Nephron progenitor cell (in vitro differentiated cells): ENCODE data around the gene DRD3.

ENCODE experiments used
- DNase-seq: peaks from one replicate; pipeline ENCODE4 v3.0.0; 2021
- H3K27ac Mint-ChIP-seq: 2 replicates; pipeline ENCODE4 v1.8.0; 2021; ENCODE audit warnings: mild to moderate bottlenecking, moderate library complexity, mixed read lengths
- H3K27me3 Mint-ChIP-seq: 2 replicates; pipeline ENCODE4 v1.8.0; 2021; ENCODE audit warnings: mild to moderate bottlenecking, low read depth, mixed read lengths; ENCODE audit not compliant: poor library complexity
- H3K36me3 Mint-ChIP-seq: 2 replicates; pipeline ENCODE4 v1.8.0; 2021; ENCODE audit warnings: low read depth, mixed read lengths
- H3K4me1 Mint-ChIP-seq: 2 replicates; pipeline ENCODE4 v1.8.0; 2021; ENCODE audit warnings: mixed read lengths
- H3K4me3 Mint-ChIP-seq: 2 replicates; pipeline ENCODE4 v1.8.0; 2021; ENCODE audit warnings: mild to moderate bottlenecking, moderate library complexity, mixed read lengths
- H3K9me3 Mint-ChIP-seq: 2 replicates; pipeline ENCODE4 v1.8.0; 2021; ENCODE audit warnings: mild to moderate bottlenecking, moderate library complexity, mixed read lengths
- TF ChIP-seq, protein P1 (sequence below): fragments of 200-600 bp; sonication (generic); IDR thresholded peaks from 2 replicates; pipeline ENCODE4 v1.5.0; 2021; ENCODE audit warnings: antibody characterized with exemption

Gene DRD3

DNA sequence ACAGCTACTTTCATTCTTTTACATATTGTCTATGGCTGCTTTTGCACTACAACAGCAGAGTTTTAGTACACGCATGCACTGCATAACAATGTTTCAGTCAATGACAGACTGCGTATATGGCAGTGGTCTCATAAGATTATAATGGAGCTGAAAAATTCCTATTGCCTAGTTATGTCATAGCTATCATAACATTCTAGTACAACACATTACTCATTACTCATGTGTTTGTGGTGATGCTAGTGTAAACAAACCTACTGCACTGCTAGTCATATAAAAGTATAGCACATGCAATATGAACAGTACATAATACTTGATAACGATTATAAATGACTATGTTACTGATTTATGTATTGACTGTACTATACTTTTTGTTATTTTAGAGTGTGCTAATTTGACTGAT is 74.4 kb downstream of the DRD3 start:
- Mint-ChIP-seq H3K27me3 (no peaks in the 10 kb centered on the region), H3K27ac (no peak overlapping the region)

DNA sequence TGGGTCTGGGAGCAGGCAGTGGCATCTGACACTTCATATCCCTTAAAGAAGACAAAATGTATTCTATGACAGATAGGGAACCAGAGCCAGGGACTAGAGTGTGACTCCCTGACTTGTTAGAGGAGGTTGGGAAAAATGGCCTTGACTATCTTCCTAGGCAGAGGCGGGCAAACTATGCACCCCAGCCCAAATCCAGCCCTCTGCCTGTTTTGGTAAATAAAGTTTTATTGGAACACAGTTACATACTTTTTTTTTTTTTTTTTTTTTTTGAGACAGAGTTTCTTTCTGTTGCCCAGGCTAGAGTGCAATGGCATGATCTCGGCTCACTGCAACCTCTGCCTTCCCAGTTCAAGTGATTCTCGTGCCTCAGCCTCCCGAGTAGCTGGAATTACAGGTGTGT is 75.0 kb downstream of the DRD3 start:
- H3K9me3 Mint-ChIP-seq = no peaks in the 10 kb centered on the region
- H3K27me3 Mint-ChIP-seq = no peaks in the 10 kb centered on the region
- no peak overlapping the region for H3K4me3 Mint-ChIP-seq
- no peak overlapping the region for H3K27ac Mint-ChIP-seq
- no peaks in the 10 kb centered on the region for H3K36me3 Mint-ChIP-seq
- DNase-seq = no peak
- H3K4me1 Mint-ChIP-seq = no peaks in the 10 kb centered on the region
- TF ChIP-seq, protein P1, sequence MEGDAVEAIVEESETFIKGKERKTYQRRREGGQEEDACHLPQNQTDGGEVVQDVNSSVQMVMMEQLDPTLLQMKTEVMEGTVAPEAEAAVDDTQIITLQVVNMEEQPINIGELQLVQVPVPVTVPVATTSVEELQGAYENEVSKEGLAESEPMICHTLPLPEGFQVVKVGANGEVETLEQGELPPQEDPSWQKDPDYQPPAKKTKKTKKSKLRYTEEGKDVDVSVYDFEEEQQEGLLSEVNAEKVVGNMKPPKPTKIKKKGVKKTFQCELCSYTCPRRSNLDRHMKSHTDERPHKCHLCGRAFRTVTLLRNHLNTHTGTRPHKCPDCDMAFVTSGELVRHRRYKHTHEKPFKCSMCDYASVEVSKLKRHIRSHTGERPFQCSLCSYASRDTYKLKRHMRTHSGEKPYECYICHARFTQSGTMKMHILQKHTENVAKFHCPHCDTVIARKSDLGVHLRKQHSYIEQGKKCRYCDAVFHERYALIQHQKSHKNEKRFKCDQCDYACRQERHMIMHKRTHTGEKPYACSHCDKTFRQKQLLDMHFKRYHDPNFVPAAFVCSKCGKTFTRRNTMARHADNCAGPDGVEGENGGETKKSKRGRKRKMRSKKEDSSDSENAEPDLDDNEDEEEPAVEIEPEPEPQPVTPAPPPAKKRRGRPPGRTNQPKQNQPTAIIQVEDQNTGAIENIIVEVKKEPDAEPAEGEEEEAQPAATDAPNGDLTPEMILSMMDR = no peak

More for the DNA sequence above, 74.4 kb downstream of the DRD3 start:
- TF ChIP-seq, protein P1 = no peak
- Mint-ChIP-seq H3K36me3 (no peaks in the 10 kb centered on the region), H3K9me3 (no peaks in the 10 kb centered on the region), H3K4me3 (no peak overlapping the region), H3K4me1 (no peaks in the 10 kb centered on the region)
- DNase-seq = no peak

DNA sequence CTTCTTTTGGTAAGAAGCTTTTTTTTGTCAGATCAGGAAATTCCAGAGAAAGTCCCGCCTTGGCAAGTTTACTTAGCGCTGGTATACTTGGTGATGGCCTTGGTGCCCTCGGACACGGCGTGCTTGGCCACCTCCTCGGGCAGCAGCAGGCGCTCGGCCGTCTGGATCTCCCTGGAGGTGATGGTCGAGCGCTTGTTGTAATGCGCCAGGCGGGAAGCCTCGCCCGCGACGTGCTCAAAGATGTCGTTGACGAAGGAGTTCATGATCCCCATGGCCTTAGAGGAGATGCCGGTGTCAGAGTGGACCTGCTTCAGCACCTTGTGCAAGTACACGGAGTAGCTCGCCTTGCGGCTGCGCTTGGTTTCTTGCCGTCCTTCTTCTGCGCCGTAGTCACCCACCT is 75.7 kb downstream of the DRD3 start:
- Mint-ChIP-seq H3K9me3 (no peaks in the 10 kb centered on the region), H3K27ac (no peak overlapping the region), H3K36me3 (no peaks in the 10 kb centered on the region), H3K4me1 (no peaks in the 10 kb centered on the region), H3K4me3 (no peak overlapping the region), H3K27me3 (no peaks in the 10 kb centered on the region)
- TF ChIP-seq, protein P1 = no peak
- DNase-seq = no peak

DNA sequence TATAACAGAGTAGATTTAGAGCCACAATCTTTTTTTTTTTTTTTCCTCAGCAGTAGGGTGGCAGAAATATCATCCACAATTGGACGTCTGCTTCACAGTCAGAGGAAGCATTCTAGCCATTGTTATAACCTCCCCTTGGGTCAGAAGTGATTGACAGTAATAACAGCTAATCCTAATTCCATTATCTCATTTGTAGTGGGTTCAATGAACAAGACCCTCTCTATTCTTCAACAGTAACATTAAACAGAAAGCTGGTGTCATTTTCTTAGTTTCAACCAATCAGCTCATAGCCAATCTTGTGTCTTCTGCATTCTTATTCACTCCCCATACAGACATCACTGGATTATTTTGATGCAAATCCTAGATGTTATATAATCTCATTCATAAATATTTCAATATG is 77.8 kb downstream of the DRD3 start:
- Mint-ChIP-seq H3K9me3 (no peaks in the 10 kb centered on the region), H3K4me1 (no peaks in the 10 kb centered on the region), H3K27ac (no peak overlapping the region), H3K27me3 (peaks cover 5% of the 10 kb centered on the region), H3K4me3 (no peak overlapping the region), H3K36me3 (no peaks in the 10 kb centered on the region)
- no peak for DNase-seq
- TF ChIP-seq, protein P1 = no peak

GRCh38 chr3:114095796-114096195 is 83.1 kb downstream of the DRD3 start:
- no peak for DNase-seq
- H3K9me3 Mint-ChIP-seq = no peaks in the 10 kb centered on the region
- no peaks in the 10 kb centered on the region for H3K36me3 Mint-ChIP-seq
- H3K27me3 Mint-ChIP-seq = peaks cover 11% of the 10 kb centered on the region
- no peaks in the 10 kb centered on the region for H3K4me1 Mint-ChIP-seq
- H3K27ac Mint-ChIP-seq = no peak overlapping the region
- H3K4me3 Mint-ChIP-seq = no peak overlapping the region
- TF ChIP-seq, protein P1 = no peak

DNA sequence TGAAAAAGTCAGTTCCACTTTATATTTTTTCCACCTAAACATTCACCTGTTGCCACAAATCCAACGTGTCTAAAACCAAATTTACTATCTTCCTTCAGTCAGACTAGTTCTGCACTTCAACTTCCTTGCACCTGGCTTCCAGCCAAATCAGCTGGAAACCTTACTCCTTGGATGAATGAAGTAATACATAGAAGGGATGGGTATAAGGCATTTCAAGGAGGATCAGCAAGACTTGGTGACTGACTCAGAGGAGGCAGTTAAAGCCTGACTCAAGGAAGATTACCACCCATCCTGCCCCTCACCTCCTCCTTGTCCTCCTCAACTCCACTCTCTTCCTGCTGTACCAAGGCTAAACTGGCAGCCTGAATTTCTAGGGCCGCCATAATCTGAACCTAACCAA is 85.3 kb downstream of the DRD3 start:
- no peaks in the 10 kb centered on the region for H3K4me1 Mint-ChIP-seq
- H3K36me3 Mint-ChIP-seq = no peaks in the 10 kb centered on the region
- no peak overlapping the region for H3K27ac Mint-ChIP-seq
- no peak for DNase-seq
- TF ChIP-seq, protein P1 = no peak
- peaks cover 11% of the 10 kb centered on the region for H3K27me3 Mint-ChIP-seq
- no peak overlapping the region for H3K4me3 Mint-ChIP-seq
- H3K9me3 Mint-ChIP-seq = no peaks in the 10 kb centered on the region
